ENCODE data around the gene PLA2G4F. TPM values are rescaled to one million over a fixed set of nuclear protein-coding genes. Genes with fewer than 3 reads are reported as not detected.

PLA2G4F gene
- total RNA-seq (2022; extraction: Qiagen RNA extraction; ENCODE audit: low read depth), result not detected in 5 replicates

GRCh38 chr15:42156243-42156922 lies at the start of gene PLA2G4F:
PLA2G4F (minus strand) TSS chr15:42156636; CDS start chr15:42156549, 87 bp downstream.

GRCh38 chr15:42094512-42094963 lies 61.9 kb downstream of the PLA2G4F start, which contains the start of gene PLA2G4D:
PLA2G4D (minus strand) TSS chr15:42094562; CDS start chr15:42094459, 103 bp downstream.

Other genes starting within 250 kb of the PLA2G4F start
- 9.5 to 12.2 TPM (median 11.1 TPM) in 5 replicates for gene EHD4, start 184.1 kb downstream of the PLA2G4F start, total RNA-seq (2022; extraction: Qiagen RNA extraction; ENCODE audit: low read depth)
- not detected in 5 replicates for gene PLA2G4E, start 135.6 kb downstream of the PLA2G4F start, total RNA-seq (2022; extraction: Qiagen RNA extraction; ENCODE audit: low read depth)
- not detected in 5 replicates for gene PLA2G4D, start 62.1 kb downstream of the PLA2G4F start, total RNA-seq (2022; extraction: Qiagen RNA extraction; ENCODE audit: low read depth)
- gene VPS39, start 51.7 kb upstream of the PLA2G4F start, total RNA-seq (2022; extraction: Qiagen RNA extraction; ENCODE audit: low read depth), result 14.0 to 20.6 TPM (median 17.1 TPM) in 5 replicates
- 4.8 to 8.3 TPM (median 7.5 TPM) in 5 replicates for gene GANC, start 116.6 kb upstream of the PLA2G4F start, total RNA-seq (2022; extraction: Qiagen RNA extraction; ENCODE audit: low read depth)
- 24.6 to 36.2 TPM (median 25.0 TPM) in 5 replicates for gene TMEM87A, start 116.8 kb upstream of the PLA2G4F start, total RNA-seq (2022; extraction: Qiagen RNA extraction; ENCODE audit: low read depth)
- gene CAPN3, start 202.9 kb upstream of the PLA2G4F start, total RNA-seq (2022; extraction: Qiagen RNA extraction; ENCODE audit: low read depth), result 0.25 to 0.43 TPM (median 0.31 TPM) in 3 of 5 replicates, not detected in the others

Data from A549 treated with CpdA at 1 μM for 4 hours (cell line).